ENCODE data around the gene FOXO3. TPM values are rescaled to one million over a fixed set of nuclear protein-coding genes. Genes with fewer than 3 reads are reported as not detected.

The FOXO3 gene
- total and polyA plus RNA-seq, 2 of the 8 experiments (the other 6 are each of a cell fraction or from before 2014, with no cell fraction given) = 13.1 to 19.3 TPM

DNA sequence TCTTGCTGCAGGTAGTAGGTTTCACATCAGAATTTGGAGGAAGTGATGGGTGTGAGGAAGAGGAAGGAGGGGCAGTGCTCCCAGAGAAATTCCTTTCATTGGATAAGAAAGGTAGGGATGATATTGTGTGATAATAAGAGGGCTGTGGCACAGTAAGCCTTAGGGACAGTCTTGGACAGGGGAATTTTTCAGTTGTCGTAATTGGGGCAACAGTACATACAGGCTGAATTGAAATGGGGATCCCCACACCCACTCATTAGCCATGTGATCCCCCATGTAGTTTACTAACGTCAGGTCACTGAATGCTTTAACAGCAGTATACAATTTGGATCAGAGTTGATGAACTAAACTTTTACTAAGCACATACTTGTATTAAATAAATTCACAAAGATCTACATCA lies 79.4 kb downstream of the FOXO3 start:
- Histone ChIP-seq H3K79me1 (ENCODE audit: low read depth, low read length) (peaks cover 2% of the 10 kb centered on the region; the same call in 1 of the 2 replicates), H4K91ac (replicated peaks; ENCODE audit: insufficient read length, low read length) (no peak overlapping the region), H2BK12ac (ENCODE audit: low read depth, low read length) (no peak overlapping the region), H3K4me3 (ENCODE audit: extremely low read depth in 1 of 4, insufficient read depth in 2 of 4, low read depth in 3 of 4, low read length in 4 of 4) (no peak overlapping the region), H3K9ac (replicated peaks in 1 of 4; ENCODE audit: extremely low read depth in 1 of 4, low read depth in 3 of 4, low read length in 3 of 4) (no peak overlapping the region), H3K56ac (replicated peaks; ENCODE audit: insufficient read length, low read depth, low read length) (no peak overlapping the region), H3K36me3 (ENCODE audit: control insufficient read depth in 2 of 4, insufficient read depth in 4 of 4, low read length in 3 of 4) (no peaks in the 10 kb centered on the region), H3K27ac (ENCODE audit: low read depth, low read length) (no peak overlapping the region), H3K18ac (ENCODE audit: extremely low read depth, low read length) (no peak overlapping the region), H4K8ac (ENCODE audit: extremely low read depth, insufficient read depth, low read length) (no peak overlapping the region), H3K4me2 (ENCODE audit: insufficient read depth in 1 of 2, low read depth in 2 of 2, low read length in 2 of 2) (no peak overlapping the region), H3K4ac (replicated peaks; ENCODE audit: insufficient read length, low read depth, low read length) (no peak overlapping the region), H3K9me3 (ENCODE audit: insufficient read depth in 2 of 2, low read depth in 1 of 2, low read length in 1 of 2) (no peaks in the 10 kb centered on the region), H4K20me1 (replicated peaks in 1 of 2; ENCODE audit: control insufficient read depth in 1 of 2, insufficient read depth in 2 of 2, low read length in 2 of 2) (peaks cover 2 to 3% of the 10 kb centered on the region in 2 experiments), H4K5ac (ENCODE audit: insufficient read length, low read depth, low read length) (no peak overlapping the region), H3K23ac (ENCODE audit: insufficient read length) (no peak overlapping the region), H3K4me1 (replicated peaks in 1 of 4; ENCODE audit: control insufficient read depth in 3 of 4, insufficient read depth in 4 of 4, low read length in 3 of 4) (peaks cover 2 to 18% (median 7%) of the 10 kb centered on the region in 4 experiments; a peak in 6 of 7 replicates), H3K14ac (ENCODE audit: insufficient read length) (no peak overlapping the region), H2AFZ (ENCODE audit: low read length) (no peak overlapping the region), H2BK15ac (ENCODE audit: low read length) (no peak overlapping the region), H2BK20ac (ENCODE audit: low read length) (no peak overlapping the region), H3K23me2 (ENCODE audit: low read depth, low read length) (no peaks in the 10 kb centered on the region), H2BK120ac (replicated peaks; ENCODE audit: low read depth, low read length) (no peak overlapping the region), H2BK5ac (ENCODE audit: low read depth, low read length) (no peak overlapping the region), H3K79me2 (ENCODE audit: control insufficient read depth in 1 of 2, insufficient read depth in 2 of 2, low read length in 2 of 2) (peaks cover 0 to 51% of the 10 kb centered on the region in 2 experiments; a peak in 2 of 4 replicates), H3K27me3 (replicated peaks in 1 of 4; ENCODE audit: control insufficient read depth in 3 of 4, extremely low read depth in 1 of 4, insufficient read depth in 3 of 4, low read length in 3 of 4) (no peaks in the 10 kb centered on the region), H2AK5ac (ENCODE audit: low read depth, low read length) (no peak overlapping the region)
- DNase-seq (ENCODE audit: low read depth in 1 of 2, low spot score in 2 of 2) = no peak
- POLR2A ChIA-PET (ENCODE audit: partially characterized antibody) = no interaction called here
- 90% methylated on average over 2 of the region's 2 CpGs; no CpG with 5 or more reads in 1 of the 2 experiments for WGBS, 2 experiments (ENCODE audit: extremely low coverage in 1 of 2, insufficient coverage in 1 of 2, insufficient read length in 1 of 2, insufficient replicate concordance in 2 of 2, low coverage in 1 of 2, low lambda C conversion rate in 2 of 2, missing lambda C conversion rate in 1 of 2)
- FAIRE-seq = no peak
- CTCF ChIA-PET (ENCODE audit: partially characterized antibody) = no interaction called here
- TF ChIP-seq, protein P1, sequence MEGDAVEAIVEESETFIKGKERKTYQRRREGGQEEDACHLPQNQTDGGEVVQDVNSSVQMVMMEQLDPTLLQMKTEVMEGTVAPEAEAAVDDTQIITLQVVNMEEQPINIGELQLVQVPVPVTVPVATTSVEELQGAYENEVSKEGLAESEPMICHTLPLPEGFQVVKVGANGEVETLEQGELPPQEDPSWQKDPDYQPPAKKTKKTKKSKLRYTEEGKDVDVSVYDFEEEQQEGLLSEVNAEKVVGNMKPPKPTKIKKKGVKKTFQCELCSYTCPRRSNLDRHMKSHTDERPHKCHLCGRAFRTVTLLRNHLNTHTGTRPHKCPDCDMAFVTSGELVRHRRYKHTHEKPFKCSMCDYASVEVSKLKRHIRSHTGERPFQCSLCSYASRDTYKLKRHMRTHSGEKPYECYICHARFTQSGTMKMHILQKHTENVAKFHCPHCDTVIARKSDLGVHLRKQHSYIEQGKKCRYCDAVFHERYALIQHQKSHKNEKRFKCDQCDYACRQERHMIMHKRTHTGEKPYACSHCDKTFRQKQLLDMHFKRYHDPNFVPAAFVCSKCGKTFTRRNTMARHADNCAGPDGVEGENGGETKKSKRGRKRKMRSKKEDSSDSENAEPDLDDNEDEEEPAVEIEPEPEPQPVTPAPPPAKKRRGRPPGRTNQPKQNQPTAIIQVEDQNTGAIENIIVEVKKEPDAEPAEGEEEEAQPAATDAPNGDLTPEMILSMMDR (IDR thresholded peaks at IDR 0.05; ENCODE audit: control extremely low read depth in 1 of 3, insufficient read depth in 1 of 3, low read depth in 1 of 3, low read length in 3 of 3) = no peak
- TF ChIP-seq KDM5A (IDR thresholded peaks at IDR 0.05; ENCODE audit: low read length) (no peak), BCL11A (IDR thresholded peaks at IDR 0.05; ENCODE audit: low read depth in 2 of 2, low read length in 2 of 2) (no peak), POU5F1 (IDR thresholded peaks at IDR 0.05; ENCODE audit: low read depth, low read length) (no peak), RAD21 (IDR thresholded peaks at IDR 0.05 in 1 of 2, conservative IDR thresholded peaks at IDR 0.05 in 1 of 2; ENCODE audit: low read depth in 2 of 2, low read length in 2 of 2) (no peak), POLR2A (IDR thresholded peaks at IDR 0.05; ENCODE audit: control extremely low read depth in 1 of 2, low read depth in 2 of 2, low read length in 2 of 2) (no peak), NANOG (IDR thresholded peaks at IDR 0.05; ENCODE audit: insufficient read depth, low read depth, low read length, poor library complexity, severe bottlenecking) (no peak), SIX5 (IDR thresholded peaks at IDR 0.05; ENCODE audit: low read depth, low read length) (no peak), CBX5 (IDR thresholded peaks at IDR 0.05; ENCODE audit: low read depth, low read length) (no peak)
- TF ChIP-seq, protein P2, sequence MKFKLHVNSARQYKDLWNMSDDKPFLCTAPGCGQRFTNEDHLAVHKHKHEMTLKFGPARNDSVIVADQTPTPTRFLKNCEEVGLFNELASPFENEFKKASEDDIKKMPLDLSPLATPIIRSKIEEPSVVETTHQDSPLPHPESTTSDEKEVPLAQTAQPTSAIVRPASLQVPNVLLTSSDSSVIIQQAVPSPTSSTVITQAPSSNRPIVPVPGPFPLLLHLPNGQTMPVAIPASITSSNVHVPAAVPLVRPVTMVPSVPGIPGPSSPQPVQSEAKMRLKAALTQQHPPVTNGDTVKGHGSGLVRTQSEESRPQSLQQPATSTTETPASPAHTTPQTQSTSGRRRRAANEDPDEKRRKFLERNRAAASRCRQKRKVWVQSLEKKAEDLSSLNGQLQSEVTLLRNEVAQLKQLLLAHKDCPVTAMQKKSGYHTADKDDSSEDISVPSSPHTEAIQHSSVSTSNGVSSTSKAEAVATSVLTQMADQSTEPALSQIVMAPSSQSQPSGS (IDR thresholded peaks at IDR 0.05; ENCODE audit: low read length) = no peak
